CD4-positive, alpha-beta T cell treated with Interleukin-1 beta for 1 hour (primary cell): ENCODE results near the gene ATP11B.

Experiments used
- DNase-seq, 2 donors: peaks; one replicate each; pipeline ENCODE4 v3.0.0-alpha.2; 2020 to 2022

ATP11B gene

DNA sequence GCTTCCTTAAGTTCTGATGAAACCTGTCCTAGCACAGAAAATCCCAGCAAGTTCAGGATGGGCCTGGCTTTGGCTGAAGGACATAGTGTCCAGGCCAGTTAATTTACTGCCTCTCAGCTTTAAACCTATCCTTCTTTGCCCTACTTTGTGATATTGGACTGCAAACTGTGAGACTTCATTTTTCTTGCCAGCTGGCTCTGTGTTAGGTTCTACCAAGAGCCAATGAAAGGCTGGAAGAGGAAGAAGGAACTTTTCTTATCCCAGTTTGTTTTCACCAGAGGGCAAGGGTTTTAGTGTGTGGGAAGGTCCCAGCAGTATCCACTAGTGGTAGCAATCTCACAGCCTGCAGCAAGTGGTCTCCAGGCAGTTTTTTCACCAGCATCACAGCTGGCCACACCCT, 168.9 kb downstream of the ATP11B start:
- no peak for DNase-seq

DNA sequence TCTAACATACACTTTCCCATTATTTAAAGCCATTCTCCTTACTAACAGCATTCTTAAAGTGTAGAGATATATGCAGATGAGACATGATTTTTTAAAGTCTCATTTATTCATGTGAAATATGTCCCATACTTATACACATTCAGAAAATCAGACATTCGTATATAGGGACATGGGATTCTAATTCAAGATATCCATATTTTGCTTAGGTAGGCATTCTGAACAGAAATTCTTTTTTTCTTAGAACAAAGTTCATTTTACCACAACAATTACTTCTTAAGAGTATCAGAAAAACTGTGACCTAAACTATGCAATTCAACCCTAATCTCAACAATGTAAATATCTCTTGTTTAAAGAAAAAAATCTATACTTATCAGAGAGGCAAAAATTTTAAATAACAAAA, 170.9 kb downstream of the ATP11B start:
- DNase-seq, result no peak

DNA sequence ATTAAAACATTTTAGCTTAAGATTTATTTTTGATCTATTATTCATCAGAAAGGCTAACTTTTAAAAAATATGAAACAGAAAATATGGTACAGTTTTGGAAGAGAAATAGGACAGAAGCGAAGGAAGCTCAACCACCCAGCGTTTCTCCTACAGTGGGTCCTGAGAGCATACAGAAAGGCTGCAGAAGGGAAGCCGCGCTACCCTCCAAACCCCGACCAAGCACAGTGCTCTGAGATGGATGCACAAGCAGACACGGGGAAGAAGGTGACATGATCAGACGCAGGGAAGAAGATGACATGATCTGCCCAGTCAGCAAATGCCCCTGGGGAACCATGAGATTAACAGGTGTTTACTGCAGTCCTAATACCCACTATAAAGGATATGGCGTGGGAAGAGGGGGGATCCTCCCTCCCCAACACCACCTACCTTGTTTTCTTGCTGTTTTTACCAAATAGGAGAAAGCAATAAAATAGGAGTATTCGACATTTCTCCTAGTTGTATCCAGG, 172.6 kb downstream of the ATP11B start:
- DNase-seq, result no peak

DNA sequence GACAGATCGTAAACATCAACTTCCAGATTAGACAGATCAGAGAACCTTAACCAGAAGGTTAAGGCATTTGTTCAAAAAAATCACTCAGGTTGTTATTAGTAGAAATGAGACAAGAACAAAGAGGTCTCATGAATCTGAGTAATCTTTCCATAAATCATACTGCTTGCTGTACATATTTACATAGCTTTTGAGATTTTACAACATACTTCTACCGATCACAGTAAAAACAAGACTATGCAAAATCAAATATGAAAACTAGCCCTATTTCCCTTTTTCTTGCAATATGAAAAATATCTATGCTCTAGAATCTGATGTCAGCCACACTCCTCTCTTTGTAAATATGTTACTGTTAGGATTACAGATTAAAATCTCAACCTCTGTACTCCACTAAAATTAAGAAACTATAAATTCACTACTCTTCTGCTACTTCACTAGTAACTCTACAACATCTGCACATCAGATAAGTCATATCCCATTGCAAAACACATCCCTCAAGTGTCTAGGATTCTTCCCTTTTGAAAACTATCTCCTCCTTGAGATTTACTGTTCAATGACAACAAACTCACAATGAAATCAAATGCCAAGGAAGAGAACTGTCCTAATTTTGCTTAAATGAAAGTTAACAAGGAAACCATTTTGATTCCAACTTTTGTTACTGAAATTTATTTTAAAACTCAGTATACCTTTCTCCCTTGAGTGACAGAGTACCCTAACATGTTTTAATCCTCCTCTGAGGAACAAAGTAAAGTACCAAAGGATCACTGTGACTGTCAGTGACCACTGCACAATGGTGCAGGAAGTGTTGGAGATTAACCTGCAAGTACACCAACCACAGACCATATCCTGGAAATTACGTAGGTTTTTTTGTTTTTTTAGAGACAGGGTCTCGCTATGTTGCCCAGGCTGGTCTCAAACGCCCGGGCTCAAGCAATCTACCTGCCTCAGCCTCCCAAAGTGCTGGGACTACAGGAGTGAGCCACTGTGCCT, 174.2 kb downstream of the ATP11B start:
- peak in 1 of 2 donors; percentile 37 for DNase-seq

DNA sequence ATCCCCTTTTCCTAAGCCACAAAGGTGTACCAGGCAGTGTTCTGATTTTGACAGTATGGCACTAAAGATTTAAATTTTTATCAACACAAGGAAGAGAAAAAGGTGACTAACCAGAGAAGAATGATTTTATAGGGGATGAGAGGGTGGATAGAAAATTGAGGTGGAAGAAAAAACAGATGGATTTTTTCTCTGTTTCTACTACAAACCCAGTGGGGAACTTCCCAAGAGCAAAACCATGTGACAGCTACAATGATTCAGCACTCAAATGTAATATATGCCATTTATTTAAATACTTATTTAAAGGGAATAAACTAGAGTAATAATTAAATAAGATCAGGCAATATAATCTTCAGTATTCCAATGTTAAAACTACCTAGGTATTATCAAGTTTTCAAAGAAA, 176.0 kb downstream of the ATP11B start:
- DNase-seq, result no peak

DNA sequence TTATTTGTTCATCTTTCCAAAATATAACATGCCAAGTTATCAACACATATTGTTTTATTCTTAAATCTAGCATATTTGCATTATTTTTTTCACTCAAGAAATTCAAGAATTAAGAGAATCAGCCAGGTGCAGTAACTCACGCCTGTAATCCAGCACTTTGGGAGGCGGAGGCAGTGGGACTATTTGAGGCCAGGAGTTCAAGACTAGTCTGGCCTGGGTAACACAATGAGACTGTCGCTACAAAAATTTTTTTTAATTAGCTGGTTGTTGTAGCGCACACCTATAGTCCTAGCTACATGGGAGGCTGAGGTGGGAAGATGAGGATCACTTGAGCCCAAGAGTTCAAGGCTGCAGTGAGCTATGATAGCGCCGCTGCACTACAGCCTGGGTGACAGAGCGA, 176.5 kb downstream of the ATP11B start:
- DNase-seq, result no peak

DNA sequence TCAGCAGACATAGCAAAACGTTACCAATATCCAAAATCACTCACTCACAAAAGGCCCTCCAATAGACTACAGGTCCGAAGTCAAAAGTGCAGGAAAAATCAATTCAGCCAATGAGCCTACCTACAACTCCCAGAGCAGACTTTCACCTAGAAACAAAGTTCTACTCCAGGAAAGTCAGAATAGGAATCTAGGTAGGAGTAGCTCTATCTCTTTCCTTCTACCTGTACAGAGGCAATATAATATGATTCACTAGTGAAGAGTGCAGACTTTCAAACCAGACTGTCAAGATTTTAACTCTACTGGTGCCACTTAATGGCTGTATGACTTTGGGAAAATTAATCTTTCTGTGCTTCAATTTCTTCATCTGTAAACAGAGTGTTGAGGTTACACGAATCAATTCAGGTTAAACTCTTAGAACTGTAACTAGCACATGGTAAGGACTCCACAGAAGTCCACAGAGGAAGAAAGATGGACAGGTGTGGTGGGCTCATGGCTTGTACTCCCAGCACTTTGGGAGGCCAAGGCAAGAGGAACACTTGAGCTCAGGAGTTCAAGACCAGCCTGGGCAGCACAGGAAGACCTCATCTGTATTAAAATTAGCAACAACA, 177.6 kb downstream of the ATP11B start:
- DNase-seq, result no peak
